GM21825 (cell line): ENCODE results near the gene KRTAP3-2.
"Not testable (repeated sequence)": the region's sequence is repeated elsewhere in the genome, so short reads cannot be mapped to it uniquely, and the experiment has no call there.

Experiments used
- ATAC-seq: cut with Tn5 transposase; IDR thresholded peaks from one replicate; pipeline ENCODE4 v1.9.1; 2021; ENCODE audit warnings: mild to moderate bottlenecking, moderate library complexity; ENCODE audit not compliant: unreplicated experiment

KRTAP3-2 gene

DNA sequence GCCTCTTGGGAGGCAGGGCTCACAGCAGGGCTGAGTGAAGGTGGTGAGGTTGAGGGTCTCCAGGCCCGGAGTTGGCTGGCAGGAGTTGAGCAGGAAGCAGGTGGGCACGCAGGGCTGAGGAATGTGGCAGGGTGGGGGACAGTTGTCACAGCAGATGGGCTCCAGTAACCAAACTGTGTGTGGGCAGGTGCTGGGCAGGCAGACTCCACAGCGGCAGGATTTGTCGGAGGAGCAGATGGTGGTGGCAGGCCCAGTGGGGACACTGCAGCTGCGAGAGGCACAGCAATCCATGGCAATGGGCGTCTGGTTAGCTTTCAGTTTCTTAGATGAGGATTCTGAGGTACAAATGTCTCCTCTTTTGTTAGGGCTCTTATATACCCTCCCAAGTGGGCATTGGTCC, at the start of gene KRTAP3-2:
KRTAP3-2 (minus strand) TSS at position 344 of the 400 bp plus-strand sequence; CDS start at position 291, 53 bp downstream.
- not testable (repeated sequence) for ATAC-seq

DNA sequence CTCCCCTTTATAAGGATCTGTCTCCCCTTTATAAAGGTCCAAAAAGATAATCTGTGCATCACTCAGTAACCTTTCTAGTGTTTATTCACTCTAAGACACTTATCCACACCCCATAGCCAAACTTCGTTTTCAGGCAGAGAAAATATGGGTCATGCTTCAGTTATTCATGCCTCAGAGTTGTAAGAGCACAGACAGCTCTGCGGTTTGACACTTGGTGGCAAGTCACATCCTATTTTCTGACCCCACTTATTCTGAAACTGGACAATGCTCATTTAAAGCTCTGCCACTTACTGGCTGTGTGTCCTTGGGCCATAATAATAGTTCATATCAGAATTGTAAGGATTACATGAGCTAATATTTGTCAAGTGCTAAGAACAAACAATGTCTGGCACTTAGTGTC, 49.4 kb upstream of the KRTAP3-2 start:
- ATAC-seq: no peak

DNA sequence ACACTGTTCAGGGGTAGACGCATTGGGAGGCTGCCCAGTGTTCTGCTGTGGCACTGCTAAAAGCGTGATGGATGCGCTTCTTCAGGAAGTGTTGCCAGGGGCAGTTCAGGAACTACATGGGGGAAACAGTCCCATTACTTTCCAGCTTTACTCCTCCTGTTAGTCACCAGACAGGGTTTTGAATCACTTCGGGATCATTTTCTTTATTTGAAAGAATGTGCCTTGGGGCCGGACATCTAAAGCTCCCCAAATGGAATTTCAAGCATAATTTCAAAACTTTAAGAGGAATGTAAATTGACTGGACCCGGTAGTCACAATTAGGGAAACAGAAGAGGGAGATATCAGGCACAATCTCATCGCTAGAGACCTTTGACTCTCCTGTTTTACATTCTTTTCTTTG, 48.7 kb upstream of the KRTAP3-2 start:
- ATAC-seq: no peak

DNA sequence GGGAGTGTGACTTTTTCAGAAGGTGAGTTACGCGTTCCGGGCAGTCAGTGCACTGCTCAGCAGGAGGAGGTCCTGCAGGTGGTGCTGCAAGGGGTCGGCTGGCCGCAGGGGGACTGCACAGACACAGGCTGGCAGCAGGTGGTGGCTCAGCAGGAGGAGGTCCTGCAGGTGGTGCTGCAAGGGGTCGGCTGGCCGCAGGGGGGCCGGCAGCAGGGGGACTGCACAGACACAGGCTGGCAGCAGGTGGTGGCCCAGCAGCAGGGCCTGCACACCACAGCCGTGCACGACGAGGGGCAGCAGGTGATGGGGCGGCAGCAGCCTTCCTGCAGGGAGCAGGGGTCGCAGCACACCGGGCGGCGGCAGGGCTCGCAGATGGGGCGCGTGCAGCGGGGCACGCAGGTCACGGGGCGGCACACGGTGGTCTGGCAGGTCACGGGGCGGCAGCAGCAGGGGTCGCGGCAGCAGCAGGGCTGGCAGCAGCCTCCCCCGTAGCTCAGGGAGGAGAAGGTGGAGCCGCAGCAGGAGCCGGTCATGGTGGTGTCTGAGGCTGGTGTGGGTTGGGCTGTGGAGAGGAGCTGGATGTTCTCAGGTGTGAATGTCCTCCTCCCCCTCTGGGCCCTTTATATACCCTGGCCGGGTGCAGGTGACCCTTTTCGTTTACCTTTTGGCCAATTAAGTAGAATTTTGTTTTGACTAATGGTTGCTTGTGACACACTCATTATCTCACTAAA, 47.2 kb upstream of the KRTAP3-2 start, which contains the start of gene KRTAP2-1:
KRTAP2-1 (minus strand) TSS at position 582 of the 731 bp plus-strand sequence; CDS start at position 533, 49 bp downstream.
- ATAC-seq: not testable (repeated sequence)

DNA sequence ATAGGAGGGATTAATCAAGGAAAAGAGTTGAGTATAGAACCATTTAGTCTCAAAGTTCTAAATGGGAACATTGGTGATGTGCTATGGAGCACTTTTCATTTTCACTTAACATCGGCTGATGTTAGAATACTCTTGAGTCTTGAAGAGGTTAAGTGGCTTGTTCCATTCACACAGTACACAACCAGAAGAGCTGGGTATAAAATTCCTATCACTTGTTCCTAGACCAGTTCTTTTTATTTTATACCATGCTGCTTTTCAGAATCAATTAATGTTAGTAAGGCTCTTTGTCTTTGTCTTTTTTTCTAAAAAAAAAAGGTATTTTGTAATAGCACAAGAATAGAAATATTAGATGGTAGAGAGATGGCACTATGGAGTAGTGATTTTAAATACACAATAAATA, 43.2 kb upstream of the KRTAP3-2 start:
- no peak for ATAC-seq

- ATAC-seq: not testable (repeated sequence)
These were observed 41.3 kb upstream of the KRTAP3-2 start, which contains the start of gene KRTAP1-1 for GRCh38 chr17:41040783-41041571. KRTAP1-1 (minus strand) TSS chr17:41041450; CDS start chr17:41041397, 53 bp downstream.

DNA sequence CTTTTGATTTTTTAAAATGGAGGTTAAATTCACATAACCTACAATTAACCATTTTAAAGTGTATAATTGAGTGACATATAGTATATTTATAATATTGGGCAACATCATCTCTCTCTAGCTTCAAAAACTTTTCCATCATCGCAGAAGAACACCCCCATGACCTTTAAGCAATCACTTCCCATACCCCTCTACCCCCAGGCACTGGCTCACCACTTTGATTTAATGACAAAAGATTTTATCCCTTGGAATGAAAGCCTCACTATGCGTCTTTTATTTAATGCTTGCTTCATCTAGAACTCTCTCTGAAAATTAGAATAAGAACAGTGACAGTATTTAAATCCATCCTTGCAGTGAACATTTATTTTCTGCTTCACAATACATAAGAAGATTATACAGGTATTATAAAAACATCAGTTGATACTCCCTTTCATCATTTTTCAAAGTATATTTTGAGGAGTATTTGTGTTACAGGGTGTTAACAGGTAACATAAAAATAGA, 38.2 kb upstream of the KRTAP3-2 start:
- no peak for ATAC-seq

DNA sequence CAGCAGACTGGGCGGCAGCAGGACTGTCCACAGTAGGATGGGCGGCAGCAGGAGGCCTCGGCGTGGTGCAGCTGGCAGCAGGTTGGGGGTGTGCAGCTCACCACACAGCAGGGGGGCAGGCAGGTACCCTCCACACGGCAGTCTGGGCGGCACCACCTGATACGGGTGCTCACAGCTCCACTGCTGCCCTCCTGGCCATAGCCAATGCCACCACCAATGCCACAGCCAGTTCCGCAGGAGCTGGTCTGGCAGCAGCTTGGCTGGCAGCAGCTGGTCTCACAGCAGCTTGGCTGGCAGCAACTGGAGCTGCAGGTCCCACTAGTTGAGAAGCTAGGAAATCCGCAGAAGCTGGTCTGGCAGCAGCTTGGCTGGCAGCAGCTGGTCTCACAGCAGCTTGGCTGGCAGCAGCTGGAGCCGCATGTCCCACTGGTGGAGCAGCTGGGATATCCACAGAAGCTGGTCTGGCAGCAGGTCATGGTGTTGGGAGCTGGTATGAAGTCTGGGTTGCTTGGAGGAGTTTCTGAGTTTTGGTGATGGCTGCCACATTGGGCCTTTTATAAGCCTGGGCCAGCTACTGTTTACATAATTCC, 34.7 kb upstream of the KRTAP3-2 start, which contains the start of gene KRTAP1-3:
KRTAP1-3 (minus strand) TSS at position 529 of the 590 bp plus-strand sequence; CDS start at position 476, 53 bp downstream.
- ATAC-seq: not testable (repeated sequence)

GRCh38 chr17:41029633-41030245, 30.0 kb upstream of the KRTAP3-2 start, which contains the start of gene KRTAP1-4:
KRTAP1-4 (minus strand) TSS chr17:41030195; CDS start chr17:41030078, 117 bp downstream.
- no peak for ATAC-seq

DNA sequence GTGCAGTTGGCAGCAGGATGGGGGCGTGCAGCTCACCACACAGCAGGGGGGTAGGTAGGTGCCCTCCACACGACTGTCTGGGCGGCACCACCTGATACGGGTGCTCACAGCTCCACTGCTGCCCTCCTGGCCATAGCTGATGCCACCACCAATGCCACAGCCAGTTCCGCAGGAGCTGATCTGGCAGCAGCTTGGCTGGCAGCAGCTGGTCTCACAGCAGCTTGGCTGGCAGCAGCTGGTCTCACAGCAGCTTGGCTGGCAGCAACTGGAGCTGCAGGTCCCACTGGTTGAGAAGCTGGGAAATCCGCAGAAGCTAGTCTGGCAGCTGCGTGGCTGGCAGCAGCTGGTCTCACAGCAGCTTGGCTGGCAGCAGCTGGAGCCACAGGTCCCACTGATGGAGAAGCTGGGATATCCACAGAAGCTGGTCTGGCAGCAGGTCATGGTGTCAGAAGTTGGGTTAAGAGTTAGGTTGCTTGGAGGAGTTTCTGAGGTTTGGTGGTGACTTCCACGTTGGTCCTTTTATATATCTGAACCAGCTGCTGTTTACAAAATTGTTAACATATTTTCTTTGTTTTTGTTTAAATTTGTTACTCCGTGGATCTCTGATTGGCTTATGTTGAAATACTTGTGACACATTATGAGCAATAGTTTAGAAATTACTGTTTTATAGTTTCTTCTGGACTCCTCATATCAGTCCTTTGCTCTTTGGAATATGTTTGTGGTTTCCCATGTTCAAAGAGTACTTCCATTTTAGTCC, 27.2 kb upstream of the KRTAP3-2 start, which contains the start of gene KRTAP1-5:
KRTAP1-5 (minus strand) TSS at position 494 of the 757 bp plus-strand sequence; CDS start at position 441, 53 bp downstream.
- no peak for ATAC-seq

GRCh38 chr17:41024697-41025096, 25.0 kb upstream of the KRTAP3-2 start:
- ATAC-seq: no peak

DNA sequence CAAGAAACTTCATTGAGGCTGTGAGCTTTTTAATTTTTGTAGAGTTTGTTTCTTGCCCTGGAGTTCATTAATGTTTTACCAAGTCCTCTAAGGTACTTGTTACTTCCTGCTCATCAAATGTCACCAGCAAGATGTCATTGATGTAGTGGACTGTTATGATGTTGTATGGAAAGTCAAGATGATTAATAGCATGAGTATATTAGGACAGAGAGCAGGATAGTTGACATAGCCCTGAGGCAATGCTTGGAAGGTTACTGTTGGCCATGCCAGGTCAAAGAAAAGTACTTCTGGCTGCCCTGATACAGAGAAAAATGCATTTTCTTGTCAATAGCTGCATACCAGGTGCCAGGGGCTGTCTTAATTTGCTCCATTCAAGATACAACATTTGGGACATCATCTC, 20.6 kb upstream of the KRTAP3-2 start:
- ATAC-seq: no peak

DNA sequence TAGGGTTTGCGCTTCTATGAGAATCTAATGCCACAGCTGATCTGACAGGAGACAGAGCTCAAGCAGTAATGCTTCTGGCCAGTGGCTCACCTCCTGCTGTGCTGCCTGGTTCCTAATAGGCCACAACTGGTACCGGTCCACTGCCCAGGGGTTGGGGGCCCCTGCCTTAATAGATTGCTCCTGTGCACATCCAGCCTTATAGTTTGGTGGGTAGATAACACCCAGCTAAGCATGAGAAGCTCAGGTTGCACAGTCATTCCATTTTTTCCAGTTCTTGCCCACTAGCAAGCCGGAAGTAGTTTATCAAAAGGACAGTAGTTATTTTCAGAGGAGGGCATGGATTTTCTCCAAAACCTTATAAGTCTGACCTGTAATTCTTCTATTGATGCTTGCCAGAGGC, 19.7 kb upstream of the KRTAP3-2 start:
- no peak for ATAC-seq

- ATAC-seq: no peak
These were observed 18.8 kb upstream of the KRTAP3-2 start for GRCh38 chr17:41018541-41018940.

DNA sequence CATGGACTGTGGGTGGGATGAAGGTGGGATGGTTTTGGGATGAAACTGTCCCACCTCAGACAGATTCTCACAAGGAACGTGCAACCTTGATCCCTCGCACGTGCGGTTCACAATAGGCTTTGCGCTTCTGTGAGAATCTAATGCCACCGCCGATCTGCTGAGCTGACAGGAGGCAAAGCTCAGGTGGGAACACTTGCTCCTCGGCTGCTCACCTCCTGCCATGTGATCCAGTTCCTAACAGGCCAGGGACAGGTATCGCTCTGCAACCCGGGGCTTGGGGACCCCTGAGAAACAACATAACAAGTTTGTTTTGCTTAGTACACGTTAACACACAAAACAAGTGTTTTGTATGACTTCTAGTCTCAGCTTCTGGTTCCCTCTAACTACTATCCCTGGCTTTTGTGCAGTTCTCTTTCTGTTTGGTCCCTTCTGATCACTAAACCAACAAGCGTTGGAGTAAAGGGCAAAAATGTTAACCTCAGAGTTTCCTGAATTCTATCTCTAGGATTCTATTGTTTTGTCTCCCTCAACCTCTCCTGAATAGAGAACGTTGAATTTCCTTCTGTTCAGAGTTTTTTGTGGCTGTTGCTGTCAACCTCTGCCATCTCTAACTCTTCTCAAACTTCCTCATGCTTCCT, 17.0 kb upstream of the KRTAP3-2 start:
- ATAC-seq: no peak

GRCh38 chr17:41015454-41015853, 15.7 kb upstream of the KRTAP3-2 start:
- ATAC-seq: no peak

GRCh38 chr17:41013606-41014005, 13.9 kb upstream of the KRTAP3-2 start:
- ATAC-seq: no peak

GRCh38 chr17:41013181-41013580, 13.5 kb upstream of the KRTAP3-2 start:
- ATAC-seq: no peak
